Mesenchymal stem cell (in vitro differentiated cells and primary cell): ENCODE measurements around the gene MICAL2.

Experiments
- DNase-seq: peaks from one replicate; pipeline ENCODE4 v3.0.0-alpha.2; 2013
- H2AFZ ChIP-seq: one replicate; pipeline ENCODE4 v1.6.1; 2013; ENCODE audit warnings: low read depth, mild to moderate bottlenecking, control low read depth, inconsistent platforms, low read length, moderate library complexity
- H2AK5ac ChIP-seq: 2 replicates; pipeline ENCODE4 v1.6.1; 2013; ENCODE audit warnings: low read length, moderate library complexity, mild to moderate bottlenecking, inconsistent platforms; ENCODE audit not compliant: severe bottlenecking
- H2BK120ac ChIP-seq: one replicate; pipeline ENCODE4 v1.6.1; 2013; ENCODE audit warnings: low read depth, mild to moderate bottlenecking, inconsistent platforms, low read length, moderate library complexity
- H2BK12ac ChIP-seq, 2 experiments: one replicate each; pipeline ENCODE4 v1.6.1; 2013; ENCODE audit warnings: inconsistent platforms in 2 of 2, low read length in 2 of 2, mild to moderate bottlenecking in 2 of 2, moderate library complexity in 2 of 2, control low read depth in 1 of 2
- H2BK15ac ChIP-seq: one replicate; pipeline ENCODE4 v1.6.1; 2013; ENCODE audit warnings: mild to moderate bottlenecking, low read depth, inconsistent platforms; ENCODE audit not compliant: poor library complexity, severe bottlenecking
- H2BK5ac ChIP-seq: 2 replicates; pipeline ENCODE4 v1.6.1; 2013; ENCODE audit warnings: low read depth, mild to moderate bottlenecking, low read length, control low read depth, inconsistent platforms; ENCODE audit not compliant: poor library complexity, severe bottlenecking
- H3K14ac ChIP-seq, 2 experiments: one replicate each; pipeline ENCODE4 v1.6.1; 2013; ENCODE audit warnings: inconsistent platforms in 2 of 2, low read length in 2 of 2, control low read depth in 1 of 2, mild to moderate bottlenecking in 1 of 2, moderate library complexity in 1 of 2
- H3K18ac ChIP-seq, 2 experiments: one replicate each; pipeline ENCODE4 v1.6.1; 2013; ENCODE audit warnings: inconsistent platforms in 2 of 2, low read length in 2 of 2, control low read depth in 1 of 2, low read depth in 1 of 2, mild to moderate bottlenecking in 1 of 2
- H3K23ac ChIP-seq, 2 experiments: one replicate each; pipeline ENCODE4 v1.6.1; 2013; ENCODE audit warnings: inconsistent platforms in 2 of 2, low read length in 2 of 2, mild to moderate bottlenecking in 2 of 2, moderate library complexity in 2 of 2, control low read depth in 1 of 2
- H3K27ac ChIP-seq: 2 replicates; pipeline ENCODE4 v1.5.1; 2013; ENCODE audit warnings: mild to moderate bottlenecking, moderate library complexity, low read length, control low read depth, inconsistent platforms; ENCODE audit not compliant: poor library complexity, severe bottlenecking
- H3K27me3 ChIP-seq, 2 experiments: 2 replicates each; pipeline versions ENCODE4 v1.6.1 to v1.7.0; 2013; ENCODE audit warnings: low read length in 2 of 2, mild to moderate bottlenecking in 2 of 2, moderate library complexity in 2 of 2, control low read depth in 1 of 2, inconsistent platforms in 1 of 2; ENCODE audit not compliant: control insufficient read depth in 1 of 2, insufficient read depth in 1 of 2
- H3K36me3 ChIP-seq, 2 experiments: 2 replicates each; pipeline versions ENCODE4 v1.6.1 to v1.7.0; 2013; ENCODE audit warnings: low read length in 2 of 2, control low read depth in 1 of 2, inconsistent platforms in 1 of 2, low read depth in 1 of 2, mild to moderate bottlenecking in 1 of 2; ENCODE audit not compliant: insufficient read depth in 2 of 2, control insufficient read depth in 1 of 2
- H3K4ac ChIP-seq, 2 experiments: one replicate each; pipeline ENCODE4 v1.6.1; 2013; ENCODE audit warnings: inconsistent platforms in 2 of 2, low read length in 2 of 2, mild to moderate bottlenecking in 2 of 2, moderate library complexity in 2 of 2, control low read depth in 1 of 2, low read depth in 1 of 2
- H3K4me1 ChIP-seq: 2 replicates; pipeline ENCODE4 v1.6.1; 2013; ENCODE audit warnings: low read depth, low read length, control low read depth; ENCODE audit not compliant: control insufficient read depth, insufficient read depth
- H3K4me2 ChIP-seq: 2 replicates; pipeline ENCODE4 v1.6.1; 2013; ENCODE audit warnings: low read length, mild to moderate bottlenecking, inconsistent platforms; ENCODE audit not compliant: poor library complexity, severe bottlenecking
- H3K4me3 ChIP-seq, 2 experiments: 2 replicates each; pipeline versions ENCODE4 v1.5.1 to v1.7.0; 2013; ENCODE audit warnings: low read length in 2 of 2, mild to moderate bottlenecking in 2 of 2, control low read depth in 1 of 2, low read depth in 1 of 2; ENCODE audit not compliant: insufficient read depth in 1 of 2
- H3K79me1 ChIP-seq: replicated peaks from 2 replicates; pipeline ENCODE4 v1.6.1; 2013; ENCODE audit warnings: mild to moderate bottlenecking, control low read depth, low read length, inconsistent platforms; ENCODE audit not compliant: poor library complexity, severe bottlenecking
- H3K9ac ChIP-seq: 2 replicates; pipeline ENCODE4 v1.7.0; 2013; ENCODE audit warnings: mild to moderate bottlenecking, low read length, moderate library complexity
- H3K9me3 ChIP-seq: 2 replicates; pipeline ENCODE4 v1.7.0; 2013; ENCODE audit warnings: mild to moderate bottlenecking, low read length; ENCODE audit not compliant: control insufficient read depth
- H4K8ac ChIP-seq: one replicate; pipeline ENCODE4 v1.6.1; 2013; ENCODE audit warnings: inconsistent platforms, mild to moderate bottlenecking, low read length, moderate library complexity
- H4K91ac ChIP-seq: one replicate; pipeline ENCODE4 v1.6.1; 2013; ENCODE audit warnings: mild to moderate bottlenecking, low read length, inconsistent platforms
- WGBS: methylation state at CpG from one replicate; pipeline ENCODE4 v1.1.7; 2013; ENCODE audit warnings: mixed read lengths; 5-methylcytosine and 5-hydroxymethylcytosine counted together

MICAL2 gene

DNA sequence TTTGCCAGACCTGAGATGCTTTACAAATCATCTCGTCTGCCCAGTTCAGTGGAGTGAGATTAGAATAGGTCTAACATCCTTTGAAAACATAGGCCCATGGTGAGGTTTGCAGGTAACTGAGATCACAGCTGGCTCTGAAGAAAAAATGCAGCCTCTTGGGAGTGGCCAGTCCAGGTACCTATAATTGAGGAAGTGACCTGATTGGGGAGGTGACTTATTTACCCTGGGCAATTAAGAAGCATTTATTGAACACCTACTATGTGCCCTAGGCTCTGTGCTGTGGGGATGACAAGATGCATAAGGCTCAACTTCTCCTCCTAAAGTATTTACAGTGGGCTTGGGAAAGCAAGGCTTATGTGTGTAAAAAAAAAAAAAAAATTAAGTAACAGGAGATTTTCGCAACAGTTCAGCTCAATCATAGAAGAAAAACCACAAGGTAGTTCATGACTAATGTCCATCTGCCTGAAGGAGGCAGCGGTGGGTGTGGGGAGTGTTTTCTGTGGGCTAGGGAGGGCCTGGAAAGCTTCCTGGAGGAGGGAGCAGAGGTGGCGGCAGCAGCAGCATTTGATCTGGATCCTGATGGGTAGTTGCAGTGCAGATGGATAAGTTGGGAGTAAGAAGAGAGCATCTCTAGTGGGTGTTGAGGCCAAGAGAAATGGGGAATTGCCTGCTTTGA, 16.1 kb downstream of the MICAL2 start:
- H3K18ac ChIP-seq = peak overlapping the region; percentile 69 to 92
- peaks cover 28% of the 10 kb centered on the region for H3K79me1 ChIP-seq
- no peak overlapping the region for H2AK5ac ChIP-seq
- H4K91ac ChIP-seq = no peak overlapping the region
- H3K4me3 ChIP-seq = no peak overlapping the region
- H3K4ac ChIP-seq = peak overlapping the region; percentile 49 to 80
- WGBS = 33% methylated on average over 4 of the region's 4 CpGs
- peak; percentile 94 for DNase-seq
- H3K9ac ChIP-seq = no peak overlapping the region
- no peaks in the 10 kb centered on the region for H3K27me3 ChIP-seq
- H3K9me3 ChIP-seq = no peaks in the 10 kb centered on the region
- no peak overlapping the region for H2BK5ac ChIP-seq
- peak overlapping the region in 1 of 2 experiments; percentile 43 for H3K23ac ChIP-seq
- peak overlapping the region; percentile 84 for H2BK120ac ChIP-seq
- H2BK12ac ChIP-seq = peak overlapping the region; percentile 69 to 90
- H3K4me2 ChIP-seq = no peak overlapping the region
- H3K27ac ChIP-seq = peak overlapping the region; percentile 33
- peak overlapping the region; percentile 78 for H4K8ac ChIP-seq
- H3K4me1 ChIP-seq = peaks cover 15% of the 10 kb centered on the region
- peaks cover 8 to 15% of the 10 kb centered on the region in 2 experiments for H3K36me3 ChIP-seq
- H2BK15ac ChIP-seq = no peak overlapping the region
- H2AFZ ChIP-seq = no peak overlapping the region
- H3K14ac ChIP-seq = peak overlapping the region in 1 of 2 experiments; percentile 84

DNA sequence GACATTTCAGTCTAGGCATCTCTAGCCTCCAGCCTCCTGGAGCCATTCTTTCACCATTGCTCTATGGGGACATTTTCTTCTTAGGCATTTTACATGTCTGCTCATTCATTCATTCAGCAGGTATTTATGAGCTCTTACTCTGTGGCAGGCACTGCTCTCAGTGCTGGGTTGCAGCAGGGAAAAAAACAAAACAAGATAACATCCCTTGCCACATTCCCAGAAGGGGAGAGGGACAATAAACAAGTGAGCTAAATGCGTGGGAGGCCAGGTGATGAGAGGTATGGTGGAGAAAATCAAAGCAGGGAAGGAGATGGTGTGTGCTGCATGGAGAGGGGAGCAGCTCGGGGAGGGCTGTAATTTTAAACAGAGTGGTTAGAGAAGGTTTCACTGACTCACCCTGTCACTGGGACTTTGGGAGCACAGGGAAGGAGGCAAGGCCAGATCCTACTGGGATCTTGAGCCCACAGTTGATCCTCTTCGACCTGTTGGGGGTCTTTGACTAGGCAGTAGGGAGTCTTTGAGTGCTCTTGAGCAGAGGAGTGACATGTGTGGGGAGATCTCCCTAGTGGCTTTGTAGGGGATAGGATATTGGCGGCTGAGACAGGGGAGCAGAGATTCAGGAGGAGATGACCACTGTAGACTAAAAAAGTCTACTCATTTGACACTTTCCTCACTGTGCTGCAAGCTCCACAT, 17.0 kb downstream of the MICAL2 start:
- Histone ChIP-seq H2BK120ac (peak overlapping the region; percentile 73), H3K4me2 (no peak overlapping the region), H3K9me3 (no peaks in the 10 kb centered on the region), H3K18ac (peak overlapping the region; percentile 69 to 92), H4K8ac (peak overlapping the region; percentile 56), H3K36me3 (peaks cover 3 to 13% of the 10 kb centered on the region in 2 experiments), H2BK12ac (peak overlapping the region; percentile 69 to 91), H3K4ac (peak overlapping the region; percentile 49 to 80), H4K91ac (peak overlapping the region; percentile 52), H3K14ac (no peak overlapping the region), H3K9ac (no peak overlapping the region), H3K27ac (no peak overlapping the region), H2BK5ac (no peak overlapping the region), H3K27me3 (no peaks in the 10 kb centered on the region), H2BK15ac (no peak overlapping the region), H2AK5ac (peak overlapping the region; percentile 87), H3K4me3 (no peak overlapping the region), H3K79me1 (peaks cover 30% of the 10 kb centered on the region), H2AFZ (no peak overlapping the region), H3K4me1 (peaks cover 15% of the 10 kb centered on the region), H3K23ac (peak overlapping the region in 1 of 2 experiments; percentile 23)
- 67% methylated on average over 4 of the region's 4 CpGs for WGBS
- DNase-seq = no peak

DNA sequence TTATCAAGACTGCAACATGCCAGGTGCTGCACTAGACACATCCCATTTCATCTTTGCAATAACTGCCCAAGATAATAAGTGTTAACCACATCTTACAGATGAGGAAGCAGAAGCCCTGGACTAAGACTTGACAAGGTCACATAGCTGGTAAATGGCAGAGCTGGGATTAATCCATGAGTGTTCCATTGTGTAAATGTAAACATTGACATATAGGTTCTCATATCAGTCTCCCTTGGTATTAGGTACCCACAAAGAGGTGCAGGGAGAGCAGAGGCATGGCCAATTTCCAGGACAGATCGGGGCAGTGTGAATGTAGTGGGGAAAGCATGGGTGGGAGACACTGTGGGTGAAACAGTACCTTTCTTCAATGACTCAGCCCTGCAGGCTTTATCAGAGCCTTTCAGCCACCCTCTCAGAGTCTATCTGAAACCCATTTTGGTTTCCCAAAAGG, 17.9 kb downstream of the MICAL2 start:
- no CpG with 5 or more reads among the region's 1 CpG for WGBS
- no peak overlapping the region for H2BK15ac ChIP-seq
- H3K4ac ChIP-seq = no peak overlapping the region
- H3K23ac ChIP-seq = no peak overlapping the region
- peaks cover 30% of the 10 kb centered on the region for H3K79me1 ChIP-seq
- no peak overlapping the region for H3K18ac ChIP-seq
- no peak overlapping the region for H3K4me2 ChIP-seq
- no peak overlapping the region for H3K14ac ChIP-seq
- H2BK5ac ChIP-seq = no peak overlapping the region
- H4K91ac ChIP-seq = no peak overlapping the region
- DNase-seq = no peak
- no peak overlapping the region for H2BK120ac ChIP-seq
- no peaks in the 10 kb centered on the region for H3K9me3 ChIP-seq
- H3K27me3 ChIP-seq = no peaks in the 10 kb centered on the region
- H3K4me1 ChIP-seq = peaks cover 15% of the 10 kb centered on the region
- no peak overlapping the region for H2BK12ac ChIP-seq
- H3K36me3 ChIP-seq = peaks cover 3 to 13% of the 10 kb centered on the region in 2 experiments
- H4K8ac ChIP-seq = no peak overlapping the region
- H3K4me3 ChIP-seq = no peak overlapping the region
- no peak overlapping the region for H2AK5ac ChIP-seq
- H3K27ac ChIP-seq = no peak overlapping the region
- H3K9ac ChIP-seq = no peak overlapping the region
- H2AFZ ChIP-seq = no peak overlapping the region

- Histone ChIP-seq H3K4me2 (no peak overlapping the region), H3K27ac (no peak overlapping the region), H3K4me3 (no peak overlapping the region), H2BK15ac (no peak overlapping the region), H2AK5ac (no peak overlapping the region), H3K14ac (no peak overlapping the region), H4K91ac (no peak overlapping the region), H3K9ac (no peak overlapping the region), H3K9me3 (no peaks in the 10 kb centered on the region), H2BK5ac (no peak overlapping the region), H3K27me3 (no peaks in the 10 kb centered on the region), H3K4ac (no peak overlapping the region), H2BK12ac (no peak overlapping the region), H2BK120ac (no peak overlapping the region), H3K79me1 (peaks cover 32% of the 10 kb centered on the region), H4K8ac (no peak overlapping the region), H2AFZ (no peak overlapping the region), H3K4me1 (peaks cover 15% of the 10 kb centered on the region), H3K36me3 (peaks cover 3 to 18% of the 10 kb centered on the region in 2 experiments), H3K18ac (no peak overlapping the region), H3K23ac (no peak overlapping the region)
- WGBS = 99% methylated on average over 3 of the region's 4 CpGs
- no peak for DNase-seq
Observed at GRCh38 chr11:12129227-12129626, 18.8 kb downstream of the MICAL2 start.
